Measurements from ENCODE around the gene DDX51. TPM values are rescaled to one million over a fixed set of nuclear protein-coding genes. Genes with fewer than 3 reads are reported as not detected.

Gene DDX51, protein sequence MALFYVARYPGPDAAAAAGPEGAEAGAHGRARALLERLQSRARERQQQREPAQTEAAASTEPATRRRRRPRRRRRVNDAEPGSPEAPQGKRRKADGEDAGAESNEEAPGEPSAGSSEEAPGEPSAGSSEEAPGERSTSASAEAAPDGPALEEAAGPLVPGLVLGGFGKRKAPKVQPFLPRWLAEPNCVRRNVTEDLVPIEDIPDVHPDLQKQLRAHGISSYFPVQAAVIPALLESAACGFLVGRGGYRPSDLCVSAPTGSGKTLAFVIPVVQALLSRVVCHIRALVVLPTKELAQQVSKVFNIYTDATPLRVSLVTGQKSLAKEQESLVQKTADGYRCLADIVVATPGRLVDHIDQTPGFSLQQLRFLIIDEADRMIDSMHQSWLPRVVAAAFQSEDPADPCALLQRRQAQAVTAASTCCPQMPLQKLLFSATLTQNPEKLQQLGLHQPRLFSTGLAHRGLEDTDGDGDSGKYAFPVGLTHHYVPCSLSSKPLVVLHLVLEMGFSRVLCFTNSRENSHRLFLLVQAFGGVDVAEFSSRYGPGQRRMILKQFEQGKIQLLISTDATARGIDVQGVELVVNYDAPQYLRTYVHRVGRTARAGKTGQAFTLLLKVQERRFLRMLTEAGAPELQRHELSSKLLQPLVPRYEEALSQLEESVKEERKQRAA
- total RNA-seq: 8.9 and 11.6 TPM in 2 replicates

DNA sequence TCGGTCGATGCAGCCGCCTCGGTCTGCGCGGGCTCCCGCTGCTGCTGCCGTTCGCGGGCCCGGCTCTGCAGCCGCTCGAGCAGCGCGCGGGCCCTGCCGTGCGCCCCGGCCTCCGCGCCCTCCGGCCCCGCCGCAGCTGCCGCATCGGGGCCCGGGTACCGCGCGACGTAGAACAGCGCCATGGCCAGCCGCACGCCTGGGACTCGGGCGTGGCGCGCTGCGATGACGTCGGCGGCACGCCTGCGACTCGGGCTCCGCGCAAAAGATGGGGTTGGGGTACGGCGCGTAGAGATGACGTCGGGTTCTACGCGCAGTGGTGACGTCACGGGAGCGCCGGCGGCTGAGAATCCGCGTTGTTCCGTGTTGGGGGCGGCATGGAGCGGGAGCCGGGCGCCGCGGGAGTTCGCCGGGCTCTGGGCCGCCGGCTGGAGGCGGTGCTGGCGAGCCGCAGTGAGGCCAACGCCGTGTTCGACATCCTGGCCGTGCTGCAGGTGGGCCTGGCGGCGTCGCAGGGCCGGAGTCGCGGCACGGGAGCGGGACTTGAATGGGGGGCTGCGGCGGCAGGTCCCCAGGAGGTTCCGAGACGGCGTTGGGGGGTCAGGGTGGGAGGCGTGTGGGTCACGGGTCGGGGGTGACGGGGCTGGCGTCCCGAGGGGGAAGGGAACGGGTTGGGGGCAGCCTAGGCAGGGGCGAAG is at the start of gene DDX51, which contains the start of gene NOC4L:
Gene DDX51 (minus strand): TSS at position 205 of the 695 bp plus-strand sequence. CDS start 23 bp downstream, at position 182.
Gene NOC4L (plus strand): TSS at position 343 of the 695 bp plus-strand sequence. CDS start 32 bp downstream, at position 375.

Other genes starting within 250 kb of the DDX51 start
- gene ULK1, start 249.7 kb downstream of the DDX51 start, total RNA-seq: 6.3 and 15.2 TPM in 2 replicates
- 16.5 and 16.6 TPM in 2 replicates for gene PUS1, start 215.0 kb downstream of the DDX51 start, total RNA-seq
- 8.8 and 14.4 TPM in 2 replicates for gene EP400, start 194.4 kb downstream of the DDX51 start, total RNA-seq
- gene NOC4L, start 138 bp upstream of the DDX51 start, total RNA-seq: 13.4 and 15.0 TPM in 2 replicates
- 0.36 and 1.1 TPM in 2 replicates for gene GALNT9, start 185.3 kb upstream of the DDX51 start, total RNA-seq

Data from endothelial cell of coronary artery (primary cell).